Activated T-cell treated with anti-CD3 and anti-CD28 coated beads, Interleukin-2, amount 50 U/mL, for 4 hours (primary cell): ENCODE results near the gene GPSM3. TPM values are rescaled to one million over a fixed set of nuclear protein-coding genes. Genes with fewer than 3 reads are reported as not detected.
"Not testable (repeated sequence)": the region's sequence is repeated elsewhere in the genome, so short reads cannot be mapped to it uniquely, and the experiment has no call there.

Source experiments
- ATAC-seq, 2 donors: fragments of 200-7000 bp; cut with Tn5 transposase; one replicate each; pipeline ENCODE4 v1.10.0; 2021
- DNase-seq: peaks from one replicate; pipeline ENCODE4 v3.0.0-alpha.2; 2020
- H3K27me3 Mint-ChIP-seq: one replicate; pipeline ENCODE4 v1.8.0; 2021; ENCODE audit warnings: low read depth, mixed read lengths
- H3K36me3 Mint-ChIP-seq: one replicate; pipeline ENCODE4 v1.8.0; 2022; ENCODE audit warnings: mixed read lengths; ENCODE audit not compliant: insufficient read depth
- H3K4me1 Mint-ChIP-seq: one replicate; pipeline ENCODE4 v1.8.0; 2021; ENCODE audit warnings: low read depth, mixed read lengths
- H3K4me3 Mint-ChIP-seq: one replicate; pipeline ENCODE4 v1.8.0; 2021; ENCODE audit warnings: mild to moderate bottlenecking, moderate library complexity, mixed read lengths
- H3K9me3 Mint-ChIP-seq: one replicate; pipeline ENCODE4 v1.8.0; 2021; ENCODE audit warnings: mixed read lengths
- total RNA-seq, 3 donors: library from RNA; stranded (reverse); gene quantifications; one replicate each; pipeline ENCODE4 v1.2.1, GENCODE V29; 2021

GPSM3 gene
- total RNA-seq, 3 donors from 2014 or later, result 37.1 to 47.6 (median 43.4) TPM

GRCh38 chr6:32186151-32186840 is 6.1 kb downstream of the GPSM3 start:
- not testable (repeated sequence) for H3K9me3 Mint-ChIP-seq, DNase-seq, H3K27me3 Mint-ChIP-seq
- Mint-ChIP-seq H3K36me3 (peaks cover 21% of the 10 kb centered on the region), H3K4me1 (peaks cover 59% of the 10 kb centered on the region), H3K4me3 (peak overlapping the region; percentile 62)
- ATAC-seq, result peak in 1 of 2 donors; percentile 5

GRCh38 chr6:32185681-32186131 is 6.7 kb downstream of the GPSM3 start:
- H3K9me3 Mint-ChIP-seq, H3K27me3 Mint-ChIP-seq: not testable (repeated sequence)
- Mint-ChIP-seq H3K36me3 (peaks cover 26% of the 10 kb centered on the region), H3K4me1 (peaks cover 61% of the 10 kb centered on the region), H3K4me3 (peak overlapping the region; percentile 62)
- DNase-seq, result peak; percentile 48
- ATAC-seq, result peak; percentile 56 to 65

DNA sequence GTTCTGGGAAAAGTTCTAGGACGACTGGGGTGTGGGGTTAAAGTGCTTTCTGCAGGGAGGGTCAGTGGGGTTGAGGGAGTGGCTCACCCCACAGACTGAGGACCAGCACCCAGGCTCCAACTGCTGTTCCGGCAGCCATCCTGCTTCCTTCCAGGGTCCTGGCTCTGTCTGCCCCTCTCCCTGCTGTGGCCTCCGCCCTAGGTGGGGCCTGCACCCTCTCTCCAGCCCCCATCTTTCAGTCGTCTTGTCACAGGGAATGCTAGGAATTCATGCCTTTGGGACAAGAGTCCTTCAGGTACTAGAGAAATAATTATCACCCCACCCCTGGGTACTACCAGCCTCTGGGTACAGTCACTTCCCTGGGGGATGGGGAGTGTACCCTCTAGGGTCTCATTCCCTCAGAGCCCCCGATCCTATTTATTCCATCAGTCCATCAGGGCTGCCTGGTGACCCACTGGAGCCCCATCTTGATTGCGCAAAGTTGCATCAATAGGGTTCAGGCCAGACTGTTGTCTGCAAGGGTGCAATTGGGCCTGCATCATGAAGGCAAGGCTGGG is 8.3 kb downstream of the GPSM3 start, which contains the start of gene AGER:
Gene AGER (minus strand): TSS at position 170 of the 557 bp plus-strand sequence. CDS start 31 bp downstream, at position 139.
- no peak for ATAC-seq
- no peak for DNase-seq
- H3K27me3 Mint-ChIP-seq, result no peaks in the 10 kb centered on the region
- peaks cover 34% of the 10 kb centered on the region for H3K36me3 Mint-ChIP-seq
- peaks cover 72% of the 10 kb centered on the region for H3K4me1 Mint-ChIP-seq
- no peaks in the 10 kb centered on the region for H3K9me3 Mint-ChIP-seq
- no peak within 1 kb of the TSS for H3K4me3 Mint-ChIP-seq

DNA sequence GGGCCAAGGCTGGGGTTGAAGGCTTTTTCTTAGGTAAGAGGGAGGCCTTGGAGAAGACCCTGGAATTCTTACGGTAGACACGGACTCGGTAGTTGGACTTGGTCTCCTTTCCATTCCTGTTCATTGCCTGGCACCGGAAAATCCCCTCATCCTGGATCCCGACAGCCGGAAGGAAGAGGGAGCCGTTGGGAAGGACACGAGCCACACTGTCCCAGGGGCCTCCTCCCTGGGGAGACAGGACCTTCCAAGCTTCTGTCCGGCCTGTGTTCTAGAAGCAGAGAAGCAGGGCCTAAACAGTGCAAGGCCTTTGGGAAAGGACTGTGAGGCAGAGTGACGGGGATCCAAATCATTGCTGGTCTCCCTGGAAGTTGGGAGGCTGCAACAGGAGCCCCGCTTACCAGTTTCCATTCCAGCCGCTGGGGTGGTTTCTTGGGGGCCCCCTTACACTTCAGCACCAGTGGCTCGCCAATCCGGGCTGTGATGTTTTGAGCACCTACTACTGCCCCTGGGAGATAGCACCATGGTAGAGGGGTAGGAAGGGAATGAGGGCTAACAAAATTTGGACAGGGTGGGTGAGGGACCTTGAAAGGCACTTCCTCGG is 8.9 kb downstream of the GPSM3 start:
- DNase-seq (no peak), ATAC-seq (no peak)
- Mint-ChIP-seq H3K4me3 (no peak overlapping the region), H3K4me1 (peaks cover 72% of the 10 kb centered on the region), H3K36me3 (peaks cover 31% of the 10 kb centered on the region), H3K27me3 (no peaks in the 10 kb centered on the region), H3K9me3 (no peaks in the 10 kb centered on the region)

GRCh38 chr6:32183030-32183429 is 9.4 kb downstream of the GPSM3 start:
- Mint-ChIP-seq H3K9me3 (no peaks in the 10 kb centered on the region), H3K36me3 (peaks cover 31% of the 10 kb centered on the region), H3K27me3 (no peaks in the 10 kb centered on the region), H3K4me1 (peaks cover 68% of the 10 kb centered on the region), H3K4me3 (no peak overlapping the region)
- ATAC-seq, result no peak
- DNase-seq, result no peak

DNA sequence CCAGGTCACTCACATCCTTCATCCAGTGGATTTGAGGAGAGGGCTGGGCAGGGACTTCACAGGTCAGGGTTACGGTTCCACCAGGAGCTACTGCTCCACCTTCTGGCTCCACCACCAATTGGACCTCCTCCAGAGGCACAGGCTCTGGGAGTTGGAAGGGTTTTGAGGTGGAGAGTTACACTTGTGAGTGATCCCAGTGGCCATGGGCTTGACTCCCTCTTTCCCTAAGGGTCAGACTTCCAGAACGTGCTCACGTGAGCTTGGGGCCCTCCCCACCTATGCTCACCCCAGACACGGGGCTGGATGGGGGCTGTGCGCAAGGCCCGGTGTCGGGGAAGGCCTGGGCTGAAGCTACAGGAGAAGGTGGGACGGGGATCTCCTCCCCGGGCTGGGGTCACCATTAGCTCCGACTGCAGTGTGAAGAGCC is 9.9 kb downstream of the GPSM3 start:
- H3K4me1 Mint-ChIP-seq, result peaks cover 65% of the 10 kb centered on the region

DNA sequence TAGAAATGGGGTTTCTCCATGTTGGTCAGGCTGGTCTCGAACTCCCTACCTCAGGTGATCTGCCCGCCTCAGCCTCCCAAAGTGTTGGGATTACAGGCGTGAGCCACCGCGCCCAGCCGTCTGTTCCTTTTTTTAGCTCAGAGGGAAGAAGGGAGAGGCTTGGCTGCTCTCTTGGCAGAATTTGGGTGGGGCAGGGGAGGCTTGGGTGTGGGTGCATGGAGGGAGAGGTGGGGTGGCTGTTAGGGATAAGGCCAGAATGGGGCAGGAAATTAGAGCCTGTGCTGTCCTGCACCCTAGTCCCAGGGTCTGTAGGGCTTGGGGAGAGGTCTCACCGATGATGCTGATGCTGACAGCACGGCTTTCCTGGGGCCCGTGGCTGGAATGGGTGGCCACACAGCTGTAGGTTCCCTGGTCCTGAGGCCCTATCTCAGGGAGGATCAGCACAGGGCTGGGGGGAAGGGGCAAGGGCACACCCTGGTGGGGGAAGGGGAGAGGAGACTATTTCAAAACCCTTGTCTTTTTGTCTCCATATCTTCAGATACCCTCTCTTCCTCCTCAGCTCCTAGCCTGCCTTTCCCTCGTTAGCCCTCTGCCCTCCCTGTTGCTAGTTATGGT is 10.4 kb downstream of the GPSM3 start:
- Mint-ChIP-seq H3K4me1 (peaks cover 64% of the 10 kb centered on the region), H3K27me3 (no peaks in the 10 kb centered on the region), H3K36me3 (peaks cover 25% of the 10 kb centered on the region), H3K9me3 (no peaks in the 10 kb centered on the region), H3K4me3 (no peak overlapping the region)
- ATAC-seq (no peak), DNase-seq (no peak)

More for the DNA sequence above, 9.9 kb downstream of the GPSM3 start:
- no peak overlapping the region for H3K4me3 Mint-ChIP-seq
- no peak for DNase-seq
- H3K27me3 Mint-ChIP-seq, result no peaks in the 10 kb centered on the region
- no peak for ATAC-seq
- H3K36me3 Mint-ChIP-seq, result peaks cover 29% of the 10 kb centered on the region
- no peaks in the 10 kb centered on the region for H3K9me3 Mint-ChIP-seq

DNA sequence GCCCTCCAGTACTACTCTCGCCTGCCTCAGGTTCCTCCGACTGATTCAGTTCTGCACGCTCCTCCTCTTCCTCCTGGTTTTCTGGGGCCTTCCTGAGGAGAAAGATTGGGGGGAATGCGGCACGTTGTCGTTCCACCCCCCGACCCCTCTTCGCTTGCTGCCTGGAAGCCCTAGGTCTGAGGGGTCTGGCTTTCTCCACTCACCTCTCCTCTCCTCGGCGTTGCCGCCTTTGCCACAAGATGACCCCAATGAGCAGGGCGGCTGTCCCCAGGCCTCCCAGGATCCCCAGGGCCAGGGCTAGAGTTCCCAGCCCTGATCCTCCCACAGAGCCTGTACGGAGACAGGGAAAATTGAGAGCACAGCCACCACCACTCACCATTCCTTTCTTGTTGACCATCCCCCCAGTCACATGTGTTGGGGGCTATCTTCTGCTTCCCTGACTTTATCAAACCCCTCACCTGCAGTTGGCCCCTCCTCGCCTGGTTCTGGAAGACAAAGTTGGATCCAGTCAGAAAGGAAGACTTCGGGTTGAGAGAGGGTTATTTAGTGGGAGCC is 11.2 kb downstream of the GPSM3 start:
- Mint-ChIP-seq H3K9me3 (no peaks in the 10 kb centered on the region), H3K36me3 (peaks cover 21% of the 10 kb centered on the region), H3K4me1 (peaks cover 64% of the 10 kb centered on the region), H3K4me3 (no peak overlapping the region), H3K27me3 (no peaks in the 10 kb centered on the region)
- no peak for DNase-seq
- ATAC-seq, result no peak

- H3K4me3 Mint-ChIP-seq, result peak overlapping the region; percentile 92
- peaks cover 62% of the 10 kb centered on the region for H3K4me1 Mint-ChIP-seq
- ATAC-seq, result no peak
- peaks cover 15% of the 10 kb centered on the region for H3K36me3 Mint-ChIP-seq
- DNase-seq, result no peak
- no peaks in the 10 kb centered on the region for H3K27me3 Mint-ChIP-seq
- H3K9me3 Mint-ChIP-seq, result no peaks in the 10 kb centered on the region
These were observed 12.6 kb downstream of the GPSM3 start for GRCh38 chr6:32179766-32180405.

DNA sequence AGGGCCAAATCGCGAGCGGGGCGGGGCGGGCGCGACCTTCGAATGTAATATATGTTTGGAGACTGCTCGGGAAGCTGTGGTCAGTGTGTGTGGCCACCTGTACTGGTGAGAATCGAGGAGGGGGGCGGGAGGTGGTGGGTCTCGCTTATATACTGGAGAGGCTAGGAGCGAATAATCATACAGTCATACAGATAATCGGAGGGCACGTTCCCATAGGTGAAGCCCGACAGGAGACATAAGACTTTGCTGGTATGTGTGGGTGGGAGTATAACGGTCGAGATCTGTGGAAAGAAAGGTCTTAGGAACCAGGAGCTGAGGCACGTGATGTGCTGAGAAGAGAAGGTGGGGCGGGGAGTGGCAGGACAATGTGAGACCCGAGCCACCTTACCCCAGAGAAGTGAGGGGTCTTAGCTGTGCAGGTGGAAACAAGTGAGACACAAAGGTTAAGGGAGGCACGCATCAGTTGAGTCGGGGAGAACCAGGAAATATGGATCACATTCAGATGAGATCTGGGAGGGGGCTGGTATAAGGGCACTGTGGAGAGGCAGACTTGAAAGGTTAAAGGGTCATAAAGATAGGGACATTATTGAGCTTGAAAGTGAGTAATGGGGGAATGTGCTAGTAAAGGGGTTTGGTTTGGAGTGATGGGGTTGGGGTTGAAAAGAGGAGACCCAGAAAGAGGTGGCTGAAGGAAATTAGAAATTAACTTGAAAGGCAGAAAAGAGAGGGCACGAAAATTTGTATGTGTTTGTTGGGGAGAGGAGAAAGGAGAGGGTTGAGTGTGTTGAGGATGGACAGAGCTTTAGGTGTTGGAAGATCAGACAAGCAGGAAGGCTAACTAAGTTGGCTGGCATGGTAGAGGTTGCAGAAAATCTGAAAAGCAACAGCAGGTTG is 13.6 kb downstream of the GPSM3 start:
- Mint-ChIP-seq H3K4me3 (peak overlapping the region; percentile 92), H3K9me3 (no peaks in the 10 kb centered on the region), H3K4me1 (peaks cover 67% of the 10 kb centered on the region), H3K36me3 (peaks cover 15% of the 10 kb centered on the region), H3K27me3 (no peaks in the 10 kb centered on the region)
- ATAC-seq, result no peak
- DNase-seq, result no peak

DNA sequence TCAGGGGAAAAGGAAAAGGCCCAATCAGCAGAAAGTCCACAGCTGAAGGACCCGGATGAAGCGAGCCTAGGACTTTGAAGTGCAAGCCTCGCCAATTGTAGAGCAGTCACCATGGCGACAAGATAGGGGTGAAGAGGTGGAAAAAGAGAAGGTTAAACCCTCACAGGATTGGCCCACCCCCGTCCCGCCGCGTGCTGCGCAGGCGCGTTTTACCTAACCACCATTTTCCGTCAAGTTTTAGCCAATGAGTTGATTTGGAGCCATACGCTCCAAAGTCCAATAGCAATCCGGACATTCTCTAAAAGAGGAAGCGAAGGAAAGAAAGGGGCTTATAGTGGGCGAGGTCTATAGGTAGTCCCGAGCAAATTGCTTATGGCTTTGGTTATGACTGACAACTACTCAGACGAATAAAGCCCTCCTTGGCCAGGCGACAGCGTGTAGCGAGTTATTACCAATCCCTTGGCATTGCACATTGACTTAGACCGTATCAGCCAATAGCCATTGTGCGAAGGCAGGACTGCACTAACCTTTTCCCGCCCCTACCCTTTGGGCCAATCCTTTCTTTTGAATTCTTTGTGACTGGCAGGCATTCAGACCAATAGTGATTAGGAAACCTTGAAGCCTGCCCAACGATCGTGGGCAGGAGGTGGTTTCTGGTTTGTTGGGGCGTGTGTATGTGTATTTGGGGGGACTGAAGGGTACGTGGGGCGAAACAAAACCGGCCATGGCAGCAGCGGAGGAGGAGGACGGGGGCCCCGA is 14.5 kb downstream of the GPSM3 start, which contains the start of gene RNF5:
Gene RNF5 (plus strand): TSS at position 618 of the 759 bp plus-strand sequence. CDS start 107 bp downstream, at position 725.
- Mint-ChIP-seq H3K4me1 (peaks cover 73% of the 10 kb centered on the region), H3K27me3 (no peaks in the 10 kb centered on the region), H3K36me3 (peaks cover 15% of the 10 kb centered on the region), H3K9me3 (no peaks in the 10 kb centered on the region), H3K4me3 (peak within 1 kb of the TSS; percentile 92)
- DNase-seq (peak; percentile 88), ATAC-seq (peak; percentile 87)

DNA sequence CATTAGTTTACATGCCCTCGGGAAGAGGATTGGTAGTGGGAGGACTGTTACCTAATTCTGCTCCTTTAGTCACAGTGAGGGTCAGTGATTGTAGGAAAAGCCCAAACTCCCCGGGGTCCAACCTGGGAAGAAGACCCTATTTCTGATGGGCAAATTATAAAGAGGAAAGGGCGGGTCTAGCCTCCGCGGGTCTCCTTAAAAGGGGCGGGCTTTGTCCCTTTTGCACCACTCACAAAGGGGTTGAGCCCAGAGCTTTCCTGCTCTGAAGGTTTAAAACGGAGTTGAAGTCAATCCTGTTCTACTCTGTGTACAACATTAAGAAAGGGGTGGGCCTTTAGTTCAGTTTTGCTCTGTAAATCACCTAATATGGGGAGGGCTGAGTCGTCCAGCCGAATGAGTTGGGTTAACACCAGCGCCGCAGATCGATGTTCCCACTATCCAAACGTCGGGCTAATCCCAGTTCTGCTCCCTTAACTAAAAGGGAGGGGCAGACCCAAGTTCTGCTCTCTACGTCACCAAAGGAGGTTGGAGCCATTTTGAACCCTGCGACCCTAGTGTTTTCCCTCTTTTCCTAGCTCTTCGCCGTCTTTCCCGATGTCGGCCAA is 15.2 kb downstream of the GPSM3 start:
- Mint-ChIP-seq H3K4me1 (peaks cover 73% of the 10 kb centered on the region), H3K36me3 (peaks cover 13% of the 10 kb centered on the region), H3K4me3 (peak overlapping the region; percentile 92), H3K27me3 (no peaks in the 10 kb centered on the region), H3K9me3 (no peaks in the 10 kb centered on the region)
- DNase-seq, result no peak
- ATAC-seq, result peak in 1 of 2 donors; percentile 0
